ENCODE data around the gene PCP2. TPM values are rescaled to one million over a fixed set of nuclear protein-coding genes. Genes with fewer than 3 reads are reported as not detected.

PCP2 gene
- total RNA-seq, 2 donors from 2014 or later, result not detected

GRCh38 chr19:7596211-7596937, 37.1 kb downstream of the PCP2 start:
- DNase-seq (ENCODE audit: low spot score), result no peak
- no peak overlapping the region for H3K27ac ChIP-seq
- H3K9me3 ChIP-seq, result no peaks in the 10 kb centered on the region
- H3K36me3 ChIP-seq, result no peaks in the 10 kb centered on the region
- H3K27me3 ChIP-seq, result no peaks in the 10 kb centered on the region
- H3K4me1 ChIP-seq, result peaks cover 0 to 4% of the 10 kb centered on the region in 2 donors
- no peak for TF ChIP-seq CTCF (IDR thresholded peaks at IDR 0.05)
- H3K4me3 ChIP-seq, result peak overlapping the region; percentile 19 to 43

GRCh38 chr19:7595466-7596133, 37.9 kb downstream of the PCP2 start, which contains the start of gene CAMSAP3:
Gene CAMSAP3 (plus strand): TSS chr19:7595863. CDS start chr19:7596003, 140 bp downstream.
- DNase-seq (ENCODE audit: low spot score), result no peak
- TF ChIP-seq CTCF (IDR thresholded peaks at IDR 0.05), result no peak
- Histone ChIP-seq H3K27ac (no peak within 1 kb of the TSS), H3K9me3 (no peaks in the 10 kb centered on the region), H3K36me3 (no peaks in the 10 kb centered on the region), H3K27me3 (no peaks in the 10 kb centered on the region), H3K4me3 (peak within 1 kb of the TSS; percentile 19 to 43), H3K4me1 (peaks cover 0 to 4% of the 10 kb centered on the region in 2 donors)

- no peak for TF ChIP-seq CTCF (IDR thresholded peaks at IDR 0.05)
- H3K27me3 ChIP-seq, result no peaks in the 10 kb centered on the region
- H3K36me3 ChIP-seq, result no peaks in the 10 kb centered on the region
- H3K4me1 ChIP-seq, result no peaks in the 10 kb centered on the region
- no peak overlapping the region for H3K27ac ChIP-seq
- H3K9me3 ChIP-seq, result no peaks in the 10 kb centered on the region
- DNase-seq (ENCODE audit: low spot score), result no peak
- no peak overlapping the region for H3K4me3 ChIP-seq
These were observed 43.3 kb downstream of the PCP2 start for GRCh38 chr19:7590256-7590655.

- Histone ChIP-seq H3K27ac (no peak overlapping the region), H3K36me3 (no peaks in the 10 kb centered on the region), H3K4me1 (no peaks in the 10 kb centered on the region), H3K4me3 (no peak overlapping the region), H3K9me3 (no peaks in the 10 kb centered on the region), H3K27me3 (no peaks in the 10 kb centered on the region)
- no peak for TF ChIP-seq CTCF (IDR thresholded peaks at IDR 0.05)
- DNase-seq (ENCODE audit: low spot score), result no peak
These were observed 43.7 kb downstream of the PCP2 start for GRCh38 chr19:7589822-7590221.

GRCh38 chr19:7582446-7582845, 51.1 kb downstream of the PCP2 start:
- no peak for TF ChIP-seq CTCF (IDR thresholded peaks at IDR 0.05)
- Histone ChIP-seq H3K9me3 (no peaks in the 10 kb centered on the region), H3K4me1 (no peaks in the 10 kb centered on the region), H3K27me3 (no peaks in the 10 kb centered on the region), H3K36me3 (no peaks in the 10 kb centered on the region), H3K4me3 (no peak overlapping the region), H3K27ac (no peak overlapping the region)
- DNase-seq (ENCODE audit: low spot score), result no peak

Small RNAs within 50 kb of the gene (microRNA-seq; reads per million reads assigned to microRNA genes)
- 0 reads per million in 2 donors for gene MIR6792 (ENCODE audit: borderline number of aligned reads in 2 of 2, borderline replicate concordance in 1 of 2)

Other genes with a start within 250 kb of the PCP2 start
- 1 to 10 TPM; 1.0 to 1.1 TPM for gene PEX11G, start 144.7 kb downstream of the PCP2 start, total RNA-seq
- gene ZNF358, start 117.6 kb downstream of the PCP2 start, total RNA-seq, result 100 to 1,000 TPM; 109 to 119 TPM
- 10 to 100 TPM; 11.2 to 13.0 TPM for gene MCOLN1, start 111.1 kb downstream of the PCP2 start, total RNA-seq
- 10 to 100 TPM; 45.3 to 70.6 TPM for gene PNPLA6, start 98.0 kb downstream of the PCP2 start, total RNA-seq
- gene CAMSAP3, start 37.9 kb downstream of the PCP2 start, total RNA-seq, result under 1 TPM; 0.26 to 0.55 TPM
- 10 to 100 TPM; 21.5 to 25.9 TPM for gene XAB2, start 4.2 kb downstream of the PCP2 start, total RNA-seq
- gene PET100, start 3.9 kb downstream of the PCP2 start, total RNA-seq, result 10 to 100 TPM; 12.0 to 23.1 TPM
- gene STXBP2, start 3.4 kb upstream of the PCP2 start, total RNA-seq, result 10 to 100 TPM in 1 of 2 donors, 1 to 10 TPM in 1; 6.4 to 14.9 TPM
- gene RETN, start 35.3 kb upstream of the PCP2 start, total RNA-seq, result not detected
- 1 to 10 TPM in 1 of 2 donors, under 1 TPM in 1; 0.70 to 1.5 TPM for gene MCEMP1, start 43.4 kb upstream of the PCP2 start, total RNA-seq
- gene TRAPPC5, start 47.1 kb upstream of the PCP2 start, total RNA-seq, result 10 to 100 TPM; 55.0 to 58.3 TPM
- gene FCER2, start 68.4 kb upstream of the PCP2 start, total RNA-seq, result not detected
- gene CLEC4G, start 98.4 kb upstream of the PCP2 start, total RNA-seq, result under 1 TPM in 1 of 2 donors, not detected in 1; 0.55 TPM
- 1 to 10 TPM in 1 of 2 donors, under 1 TPM in 1; 0.59 to 4.3 TPM for gene CD209, start 113.8 kb upstream of the PCP2 start, total RNA-seq
- not detected for gene CLEC4M, start 129.5 kb upstream of the PCP2 start, total RNA-seq
- gene EVI5L, start 196.5 kb upstream of the PCP2 start, total RNA-seq, result 10 to 100 TPM; 14.2 to 17.4 TPM
- not detected for gene PRR36, start 240.7 kb upstream of the PCP2 start, total RNA-seq

All from right atrium auricular region (tissue), 2 donors.